Activated CD4-positive, alpha-beta memory T cell treated with anti-CD3 and anti-CD28 coated beads for 36 hours (primary cell): ENCODE results near the gene GLRB. TPM values are rescaled to one million over a fixed set of nuclear protein-coding genes. Genes with fewer than 3 reads are reported as not detected.

ENCODE experiments used
- CTCF ChIA-PET: fragments of 350-600 bp; sonication (Branson Sonifier 250); formaldehyde crosslinking; loops from one replicate; lab custom pipeline; 2021; ENCODE audit warnings: antibody characterized with exemption, inconsistent platforms; lab: Charles Lee
- POLR2A ChIA-PET: fragments of 350-600 bp; sonication (Branson Sonifier 250); formaldehyde crosslinking; loops from one replicate; lab custom pipeline; 2021; ENCODE audit warnings: antibody characterized with exemption; lab: Charles Lee
- DNase-seq: peaks from one replicate; pipeline ENCODE4 v3.0.0-alpha.2; 2020
- H3K27ac Mint-ChIP-seq: one replicate; pipeline ENCODE4 v1.8.0; 2021; ENCODE audit warnings: mixed read lengths
- H3K27me3 Mint-ChIP-seq: one replicate; pipeline ENCODE4 v1.8.0; 2021; ENCODE audit warnings: mixed read lengths
- H3K36me3 Mint-ChIP-seq: one replicate; pipeline ENCODE4 v1.8.0; 2021; ENCODE audit warnings: mixed read lengths
- H3K4me1 Mint-ChIP-seq: one replicate; pipeline ENCODE4 v1.8.0; 2021; ENCODE audit warnings: low read depth, mixed read lengths
- H3K4me3 Mint-ChIP-seq: one replicate; pipeline ENCODE4 v1.8.0; 2021; ENCODE audit warnings: mild to moderate bottlenecking, mixed read lengths
- H3K9me3 Mint-ChIP-seq: one replicate; pipeline ENCODE4 v1.8.0; 2021; ENCODE audit warnings: mixed read lengths
- intact Hi-C: fragments of 100-400 bp; cut with micrococcal nuclease; formaldehyde crosslinking; loops from one replicate; pipeline ENCODE4 v1.15.1; 2023
- total RNA-seq, 2 experiments: library from RNA; stranded (reverse); gene quantifications; one replicate each; pipeline ENCODE4 v1.2.3, GENCODE V29; 2021

GLRB gene
- total RNA-seq, 2 experiments from 2014 or later, result not detected

- H3K4me1 Mint-ChIP-seq, result peaks cover 1% of the 10 kb centered on the region
- H3K27me3 Mint-ChIP-seq, result peaks cover 21% of the 10 kb centered on the region
- peaks cover 9% of the 10 kb centered on the region for H3K9me3 Mint-ChIP-seq
- intact Hi-C loops, result no loop called here
- no peak for DNase-seq
- ChIA-PET CTCF (no interaction called here), POLR2A (no interaction called here)
- H3K36me3 Mint-ChIP-seq, result peaks cover 5% of the 10 kb centered on the region
- no peak within 1 kb of the TSS for H3K4me3 Mint-ChIP-seq
- H3K27ac Mint-ChIP-seq, result no peak within 1 kb of the TSS
These were observed 144.5 kb downstream of the GLRB start, which contains the start of gene GRIA2 for GRCh38 chr4:157220371-157220881. Gene GRIA2 (plus strand): TSS chr4:157220728. CDS start chr4:157221043, 315 bp downstream.

- Mint-ChIP-seq H3K27me3 (peaks cover 21% of the 10 kb centered on the region), H3K4me1 (peaks cover 1% of the 10 kb centered on the region), H3K36me3 (peaks cover 5% of the 10 kb centered on the region), H3K27ac (no peak overlapping the region), H3K4me3 (no peak overlapping the region), H3K9me3 (peaks cover 9% of the 10 kb centered on the region)
- no peak for DNase-seq
- ChIA-PET POLR2A (no interaction called here), CTCF (no interaction called here)
- intact Hi-C loops, result no loop called here
These were observed 145.5 kb downstream of the GLRB start for GRCh38 chr4:157221426-157221894.

Other genes with a start within 250 kb of the GLRB start
- gene PDGFC, start 104.4 kb upstream of the GLRB start, total RNA-seq, result not detected
- gene GRIA2, start 144.6 kb downstream of the GLRB start, total RNA-seq, result not detected